ENCODE data around the gene GUCD1.

DNA sequence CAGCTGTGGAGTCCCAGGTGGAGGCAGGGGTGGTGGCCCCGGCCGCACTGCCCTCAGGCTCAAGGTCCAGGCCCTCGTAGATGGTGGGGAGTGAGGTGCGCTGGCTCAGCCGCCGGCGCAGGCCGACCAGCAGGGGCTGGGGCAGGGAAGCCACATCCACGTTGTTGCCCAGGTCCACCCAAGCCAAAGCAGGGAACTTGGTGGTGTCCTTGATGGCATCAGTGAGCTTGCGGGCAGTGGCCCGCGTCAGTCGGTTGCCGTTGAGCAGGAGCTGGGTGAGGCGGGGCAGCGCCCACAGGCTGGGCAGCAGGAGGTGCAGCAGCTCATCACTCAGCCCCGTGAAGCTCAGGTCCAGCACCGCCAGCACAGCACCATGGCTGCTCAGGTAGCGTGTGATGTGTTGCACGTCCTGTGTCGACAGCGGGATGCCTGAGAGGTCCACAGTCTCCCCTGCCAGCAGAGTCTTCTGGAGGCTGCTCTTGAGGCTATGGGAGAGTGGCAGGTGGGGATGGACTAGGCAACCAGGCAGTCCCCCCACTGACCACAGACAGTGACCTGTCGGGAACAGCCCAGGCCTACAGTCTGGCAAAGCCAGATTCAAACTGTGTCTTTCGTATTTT lies 31.1 kb upstream of the GUCD1 start:
- TF ChIP-seq, protein P1, sequence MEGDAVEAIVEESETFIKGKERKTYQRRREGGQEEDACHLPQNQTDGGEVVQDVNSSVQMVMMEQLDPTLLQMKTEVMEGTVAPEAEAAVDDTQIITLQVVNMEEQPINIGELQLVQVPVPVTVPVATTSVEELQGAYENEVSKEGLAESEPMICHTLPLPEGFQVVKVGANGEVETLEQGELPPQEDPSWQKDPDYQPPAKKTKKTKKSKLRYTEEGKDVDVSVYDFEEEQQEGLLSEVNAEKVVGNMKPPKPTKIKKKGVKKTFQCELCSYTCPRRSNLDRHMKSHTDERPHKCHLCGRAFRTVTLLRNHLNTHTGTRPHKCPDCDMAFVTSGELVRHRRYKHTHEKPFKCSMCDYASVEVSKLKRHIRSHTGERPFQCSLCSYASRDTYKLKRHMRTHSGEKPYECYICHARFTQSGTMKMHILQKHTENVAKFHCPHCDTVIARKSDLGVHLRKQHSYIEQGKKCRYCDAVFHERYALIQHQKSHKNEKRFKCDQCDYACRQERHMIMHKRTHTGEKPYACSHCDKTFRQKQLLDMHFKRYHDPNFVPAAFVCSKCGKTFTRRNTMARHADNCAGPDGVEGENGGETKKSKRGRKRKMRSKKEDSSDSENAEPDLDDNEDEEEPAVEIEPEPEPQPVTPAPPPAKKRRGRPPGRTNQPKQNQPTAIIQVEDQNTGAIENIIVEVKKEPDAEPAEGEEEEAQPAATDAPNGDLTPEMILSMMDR (IDR thresholded peaks at IDR 0.05), result no peak
- TF ChIP-seq EP300 (IDR thresholded peaks at IDR 0.05) (no peak), CHD2 (IDR thresholded peaks at IDR 0.05; ENCODE audit: low read length, partially characterized antibody) (no peak), RNF2 (IDR thresholded peaks at IDR 0.05; ENCODE audit: borderline replicate concordance, low read depth) (no peak), RCOR1 (IDR thresholded peaks at IDR 0.05; ENCODE audit: low read depth, low read length) (no peak), RFX5 (IDR thresholded peaks at IDR 0.05) (no peak), FOSB (CRISPR knock-in tag; IDR thresholded peaks at IDR 0.05) (no peak)
- TF ChIP-seq, protein P2, sequence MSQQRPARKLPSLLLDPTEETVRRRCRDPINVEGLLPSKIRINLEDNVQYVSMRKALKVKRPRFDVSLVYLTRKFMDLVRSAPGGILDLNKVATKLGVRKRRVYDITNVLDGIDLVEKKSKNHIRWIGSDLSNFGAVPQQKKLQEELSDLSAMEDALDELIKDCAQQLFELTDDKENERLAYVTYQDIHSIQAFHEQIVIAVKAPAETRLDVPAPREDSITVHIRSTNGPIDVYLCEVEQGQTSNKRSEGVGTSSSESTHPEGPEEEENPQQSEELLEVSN (IDR thresholded peaks at IDR 0.05; ENCODE audit: borderline replicate concordance, low read depth), result no peak
- TF ChIP-seq, protein P3, sequence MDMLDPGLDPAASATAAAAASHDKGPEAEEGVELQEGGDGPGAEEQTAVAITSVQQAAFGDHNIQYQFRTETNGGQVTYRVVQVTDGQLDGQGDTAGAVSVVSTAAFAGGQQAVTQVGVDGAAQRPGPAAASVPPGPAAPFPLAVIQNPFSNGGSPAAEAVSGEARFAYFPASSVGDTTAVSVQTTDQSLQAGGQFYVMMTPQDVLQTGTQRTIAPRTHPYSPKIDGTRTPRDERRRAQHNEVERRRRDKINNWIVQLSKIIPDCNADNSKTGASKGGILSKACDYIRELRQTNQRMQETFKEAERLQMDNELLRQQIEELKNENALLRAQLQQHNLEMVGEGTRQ (IDR thresholded peaks at IDR 0.05), result no peak
